ENCODE results near the gene PCBP3.
"Not testable (repeated sequence)": the region's sequence is repeated elsewhere in the genome, so short reads cannot be mapped to it uniquely, and the experiment has no call there.

The PCBP3 gene

GRCh38 chr21:45613881-45614280 is 29.6 kb upstream of the PCBP3 start:
- DNase-seq = no peak

DNA sequence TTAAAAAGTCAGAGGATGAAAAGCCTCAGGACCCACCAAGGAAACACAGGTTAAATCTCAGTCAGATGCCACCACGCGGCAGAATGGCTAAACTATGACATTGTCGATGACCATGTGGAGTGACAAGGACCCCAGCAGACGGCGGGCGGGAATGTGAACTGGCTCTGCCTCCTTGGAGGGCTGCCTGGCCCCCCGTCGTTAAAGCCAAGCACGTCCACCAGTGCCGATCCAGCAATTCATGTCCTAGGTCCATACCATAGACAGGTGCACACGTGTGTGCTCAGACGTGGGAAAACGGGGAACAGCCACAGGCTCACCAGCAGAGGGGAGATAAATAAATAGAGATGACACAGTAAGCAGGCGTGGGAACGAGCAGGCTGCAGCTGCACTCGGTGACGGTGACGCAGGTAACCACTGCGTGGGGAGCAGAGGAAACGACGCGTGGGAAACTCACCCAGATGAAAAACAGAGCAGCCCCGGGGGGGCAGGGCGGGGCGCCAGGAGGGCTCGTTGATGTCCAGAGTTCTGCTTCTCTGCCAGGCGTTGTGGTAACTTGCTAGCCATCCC is 28.3 kb upstream of the PCBP3 start:
- DNase-seq = no peak

DNA sequence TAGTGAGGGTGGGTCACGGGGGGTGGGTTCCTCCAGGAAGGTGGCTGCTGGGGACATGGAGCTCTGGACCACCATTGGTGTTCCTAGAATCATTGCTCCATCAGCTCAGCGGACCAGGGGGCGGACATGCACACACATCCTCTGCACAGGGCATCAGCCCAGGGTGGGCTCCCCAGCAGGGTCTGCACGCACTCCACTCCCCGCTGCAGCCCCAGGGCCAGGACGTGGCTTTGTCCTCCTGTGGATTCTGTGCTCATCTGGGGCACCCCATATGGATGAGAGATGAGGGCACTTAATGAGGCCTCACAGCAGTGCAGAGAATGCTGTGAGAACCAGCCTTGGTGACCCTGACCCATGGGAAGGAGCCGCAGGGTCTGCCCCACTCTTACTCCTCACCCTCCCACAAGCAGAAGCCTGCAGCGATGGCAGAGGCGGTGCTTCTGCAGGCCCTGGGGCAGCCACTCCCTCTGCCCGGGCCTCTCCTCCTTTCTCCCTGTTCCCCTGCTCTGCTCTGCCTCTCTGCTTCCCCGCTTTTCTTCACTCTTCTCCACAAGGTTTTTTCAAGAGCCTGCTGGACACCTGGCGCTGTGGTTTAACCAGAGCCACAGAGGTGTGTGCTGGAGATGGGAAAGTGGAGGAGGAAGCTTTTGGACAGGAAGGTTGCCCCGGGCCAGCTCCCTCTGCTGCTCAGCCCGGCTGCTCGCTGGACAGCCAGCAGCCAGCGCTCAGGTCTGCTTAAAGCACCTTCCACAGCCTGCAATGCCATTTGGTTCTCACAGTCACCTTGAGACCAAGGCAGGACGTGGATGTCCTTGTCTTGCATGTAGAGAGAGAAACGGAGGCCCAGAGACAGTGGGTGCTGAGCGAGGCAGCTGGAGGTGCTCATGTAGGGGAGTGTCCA is 26.3 kb upstream of the PCBP3 start:
- no peak for DNase-seq

GRCh38 chr21:45618287-45618686 is 25.2 kb upstream of the PCBP3 start:
- DNase-seq = no peak

DNA sequence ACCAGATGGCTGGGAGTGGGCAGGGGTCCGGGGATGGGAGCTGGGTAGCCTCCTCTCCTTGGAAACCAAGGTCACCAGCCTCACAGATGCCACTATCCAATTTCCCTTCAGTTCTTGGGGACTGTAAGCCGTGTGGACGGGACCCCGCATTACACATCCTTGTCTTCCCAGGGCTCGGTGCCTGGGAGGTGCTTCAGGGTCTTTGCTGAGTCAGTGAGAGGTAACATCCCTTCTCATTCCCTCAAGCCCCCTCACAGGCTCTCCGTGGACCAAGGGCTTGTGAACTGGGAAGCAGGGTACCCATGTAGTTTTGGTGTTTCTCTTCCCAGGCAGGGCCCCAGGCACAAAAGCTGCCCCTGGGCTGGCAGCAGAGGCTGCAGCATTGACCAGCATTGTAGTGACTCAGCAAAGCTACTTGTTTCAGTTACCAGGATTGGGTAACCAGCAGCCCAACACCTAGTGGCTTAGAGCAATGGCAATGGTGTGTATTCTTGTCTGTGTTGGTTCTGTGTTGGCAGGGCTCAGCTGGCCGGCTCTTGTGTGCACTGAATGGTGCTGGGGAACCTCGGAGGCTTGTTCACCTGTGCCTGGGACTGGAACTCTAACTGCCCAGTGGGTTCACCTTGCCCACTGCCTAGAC is 24.6 kb upstream of the PCBP3 start:
- no peak for DNase-seq

DNA sequence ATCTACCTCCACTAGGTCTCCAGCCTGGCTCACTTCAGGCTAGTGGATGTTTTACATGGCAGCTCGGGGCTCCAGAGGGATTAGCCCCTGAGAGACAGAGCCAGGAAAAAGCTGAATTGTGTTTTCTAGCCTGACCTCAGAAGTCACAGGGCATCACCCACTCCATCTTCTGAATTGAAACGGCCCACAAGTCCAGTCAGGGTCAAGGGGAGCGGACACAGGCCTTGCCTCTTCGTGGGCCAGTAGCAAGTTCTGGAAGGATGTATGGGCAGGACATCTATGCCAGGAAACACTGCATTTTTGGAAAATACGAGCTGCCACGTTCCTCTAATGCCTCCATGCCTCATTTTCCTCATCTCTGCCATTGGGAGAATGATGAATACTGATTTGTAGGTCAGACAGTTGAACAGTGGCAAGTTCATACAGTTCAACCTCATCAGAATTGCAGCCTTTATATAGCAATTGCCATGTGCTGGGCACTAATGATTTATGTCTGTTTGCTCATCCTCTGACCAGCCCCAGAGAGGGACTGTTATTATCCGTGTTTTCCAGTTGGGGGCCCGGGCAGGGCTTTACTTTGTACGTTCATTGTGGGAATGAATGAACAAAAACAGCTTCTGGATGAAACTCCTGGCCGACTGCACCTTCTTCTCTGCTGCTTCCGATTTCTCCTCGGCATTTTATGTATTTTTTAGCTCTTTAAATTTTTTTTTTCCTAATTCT is 23.2 kb upstream of the PCBP3 start:
- no peak for DNase-seq

DNA sequence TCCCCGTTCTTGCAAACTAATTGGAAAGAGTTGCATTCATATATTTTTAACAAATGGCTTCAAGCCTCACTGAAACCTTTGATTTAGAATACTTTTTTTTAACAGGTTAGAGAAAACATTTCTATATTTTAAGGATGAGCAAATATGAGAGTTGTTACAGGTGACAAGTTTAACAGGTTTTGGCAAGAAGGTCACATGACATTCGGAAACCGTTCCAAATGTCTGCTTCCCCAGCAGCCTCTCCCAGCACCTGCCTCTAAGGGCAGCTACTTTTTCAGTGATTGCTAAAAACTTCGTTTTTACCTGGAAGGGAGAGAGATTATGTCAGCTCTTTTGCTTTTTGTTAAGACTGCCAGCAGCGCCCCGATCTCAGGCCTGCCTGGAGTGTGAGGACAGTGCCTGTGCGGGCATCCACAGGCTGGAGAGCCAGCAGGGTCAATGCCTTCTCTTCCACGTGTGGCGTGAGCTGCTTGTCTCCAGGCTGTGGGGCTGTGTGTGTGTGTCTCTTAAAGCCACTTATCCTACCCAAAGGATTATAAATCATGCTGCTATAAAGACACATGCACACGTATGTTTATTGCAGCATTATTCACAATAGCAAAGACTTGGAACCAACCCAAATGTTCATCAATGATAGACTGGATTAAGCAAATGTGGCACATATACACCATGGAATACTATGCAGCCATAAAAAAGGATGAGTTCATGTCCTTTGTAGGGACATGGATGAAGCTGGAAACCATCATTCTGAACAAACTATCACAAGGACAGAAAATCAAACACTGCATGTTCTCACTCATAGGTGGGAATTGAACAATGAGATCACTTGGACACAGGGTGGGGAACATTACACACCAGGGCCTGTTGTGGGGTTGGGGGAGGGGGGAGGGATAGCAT is 21.8 kb upstream of the PCBP3 start:
- not testable (repeated sequence) for DNase-seq

- no peak for DNase-seq
Measured at GRCh38 chr21:45622416-45623097, 21.0 kb upstream of the PCBP3 start.

DNA sequence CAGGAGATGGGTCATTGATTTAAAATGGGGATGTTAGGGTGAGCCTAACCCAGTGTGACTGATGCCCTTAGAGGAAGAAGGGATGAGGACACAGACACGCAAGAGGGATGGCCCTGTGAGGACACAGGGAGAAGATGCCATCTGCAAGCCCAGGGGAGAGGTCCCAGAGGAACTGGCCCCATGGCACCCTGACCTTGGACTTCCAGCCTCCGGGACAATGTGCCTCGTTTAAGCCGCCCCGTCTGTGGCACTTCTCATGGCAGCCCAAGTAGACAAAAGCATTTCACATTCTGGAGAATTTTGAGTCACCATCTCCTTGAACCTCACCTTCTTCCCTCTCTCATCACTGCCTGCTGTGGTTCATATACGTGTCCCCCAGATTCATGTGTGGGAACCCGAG is 20.1 kb upstream of the PCBP3 start:
- no peak for DNase-seq

DNA sequence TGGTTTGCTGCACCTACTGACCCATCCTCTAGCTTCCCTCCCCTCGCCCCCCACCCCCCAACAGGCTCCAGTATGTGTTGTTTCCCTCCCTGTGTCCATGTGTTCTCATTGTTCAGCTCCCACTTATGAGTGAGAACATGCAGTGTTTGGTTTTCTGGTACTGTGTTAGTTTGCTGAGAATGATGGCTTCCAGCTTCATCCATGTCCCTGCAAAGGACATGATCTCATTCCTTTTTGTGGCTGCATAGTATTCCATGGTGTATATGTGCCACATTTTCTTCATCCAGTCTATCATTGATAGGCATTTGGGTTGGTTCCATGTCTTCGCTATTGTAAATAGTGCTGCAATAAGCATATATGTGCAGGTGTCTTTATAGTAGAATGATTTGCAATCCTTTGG is 17.4 kb upstream of the PCBP3 start:
- not testable (repeated sequence) for DNase-seq

DNA sequence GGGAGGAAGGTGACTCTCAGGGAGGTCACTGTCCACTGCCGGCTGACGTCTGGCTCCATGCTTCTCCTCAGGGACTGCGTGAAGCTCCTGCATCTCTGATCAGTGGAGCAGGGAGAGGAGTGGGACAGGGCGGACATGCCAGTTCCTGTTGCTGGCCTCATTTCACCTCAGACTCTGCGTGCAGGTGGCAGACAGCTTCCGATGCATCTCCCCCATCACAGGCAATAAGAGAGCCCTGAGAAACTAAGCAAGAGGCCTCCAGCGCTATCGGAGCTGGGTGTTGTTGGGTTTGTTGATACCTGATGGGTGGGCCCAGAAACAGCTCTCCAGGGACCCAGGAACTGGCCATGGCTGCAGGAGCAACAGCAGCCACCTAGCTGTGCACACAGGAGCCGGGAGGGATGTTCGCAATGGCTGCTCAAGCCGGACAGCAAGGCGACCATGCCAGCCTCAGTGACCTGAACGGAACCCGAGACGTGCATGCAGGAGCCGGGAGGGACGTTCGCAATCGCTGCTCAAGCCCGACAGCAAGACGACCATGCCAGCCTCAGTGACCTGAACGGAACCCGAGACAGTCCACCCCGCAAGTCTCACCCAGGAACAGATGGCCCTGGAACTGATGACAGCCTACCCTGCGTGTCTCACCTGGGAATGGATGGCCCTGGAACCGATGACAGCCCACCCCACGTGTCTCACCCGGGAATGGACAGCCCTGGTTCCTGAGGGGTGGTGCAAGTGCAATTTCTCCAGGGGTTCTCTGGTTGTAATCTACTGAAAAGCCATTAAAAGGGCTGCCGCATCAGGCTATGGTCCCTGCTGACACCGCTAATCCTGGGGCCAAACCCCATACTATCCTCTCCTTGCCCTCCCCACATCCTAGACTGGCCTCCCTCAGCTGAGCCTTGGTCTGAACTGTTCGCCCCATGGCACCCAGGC is 14.2 kb upstream of the PCBP3 start:
- DNase-seq = no peak

- DNase-seq = no peak
Measured at GRCh38 chr21:45630066-45630694, 13.3 kb upstream of the PCBP3 start.

DNA sequence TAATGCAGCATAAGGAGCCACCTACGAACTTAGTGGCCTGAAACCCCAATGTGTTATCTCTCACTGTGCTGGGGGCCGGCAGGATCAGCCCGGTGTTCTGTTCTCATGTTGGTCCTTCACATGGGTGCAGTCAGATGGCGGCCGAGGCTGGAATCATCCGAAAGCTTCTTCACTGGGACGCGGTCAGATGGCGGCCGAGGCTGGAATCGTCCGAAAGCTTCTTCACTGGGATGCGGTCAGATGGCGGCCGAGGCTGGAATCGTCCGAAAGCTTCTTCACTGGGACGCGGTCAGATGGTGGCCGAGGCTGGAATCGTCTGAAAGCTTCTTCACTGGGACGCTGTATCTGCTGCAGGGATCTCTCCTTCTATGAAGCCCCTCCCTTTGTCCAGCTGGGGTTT is 12.6 kb upstream of the PCBP3 start:
- DNase-seq = no peak

GRCh38 chr21:45631540-45631939 is 12.0 kb upstream of the PCBP3 start:
- DNase-seq = no peak

- DNase-seq = no peak
Measured at GRCh38 chr21:45632160-45632559, 11.4 kb upstream of the PCBP3 start.

DNA sequence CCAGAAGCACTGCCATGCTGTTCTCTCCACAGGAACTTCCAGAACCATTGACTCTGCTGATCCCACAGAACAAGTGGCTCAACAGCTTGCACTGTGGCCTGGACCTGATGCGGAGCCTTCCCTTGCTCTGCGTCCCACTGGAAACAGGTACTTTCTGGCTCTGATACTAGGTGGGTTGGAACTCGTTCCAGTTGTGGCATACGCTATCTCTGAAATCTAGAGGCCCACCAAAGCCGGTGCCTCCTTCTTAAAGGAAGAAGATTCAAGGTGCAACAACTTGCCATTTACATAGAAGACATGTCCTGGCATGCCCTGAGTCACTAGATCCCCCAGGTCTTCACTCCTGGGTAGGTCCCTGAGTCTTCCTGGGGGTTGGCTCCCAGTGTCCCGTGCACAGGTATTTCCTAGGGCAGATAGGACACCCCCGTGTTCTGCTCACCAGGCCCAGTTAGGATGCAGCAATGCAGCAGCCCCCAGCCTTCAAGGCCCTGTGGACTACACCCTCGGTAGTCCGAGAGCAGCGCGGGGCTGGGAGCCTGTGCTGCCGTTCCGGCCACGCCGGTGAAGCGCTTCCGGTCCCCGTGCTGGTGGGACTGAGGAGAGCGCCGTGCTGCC is 10.8 kb upstream of the PCBP3 start:
- DNase-seq = no peak

DNA sequence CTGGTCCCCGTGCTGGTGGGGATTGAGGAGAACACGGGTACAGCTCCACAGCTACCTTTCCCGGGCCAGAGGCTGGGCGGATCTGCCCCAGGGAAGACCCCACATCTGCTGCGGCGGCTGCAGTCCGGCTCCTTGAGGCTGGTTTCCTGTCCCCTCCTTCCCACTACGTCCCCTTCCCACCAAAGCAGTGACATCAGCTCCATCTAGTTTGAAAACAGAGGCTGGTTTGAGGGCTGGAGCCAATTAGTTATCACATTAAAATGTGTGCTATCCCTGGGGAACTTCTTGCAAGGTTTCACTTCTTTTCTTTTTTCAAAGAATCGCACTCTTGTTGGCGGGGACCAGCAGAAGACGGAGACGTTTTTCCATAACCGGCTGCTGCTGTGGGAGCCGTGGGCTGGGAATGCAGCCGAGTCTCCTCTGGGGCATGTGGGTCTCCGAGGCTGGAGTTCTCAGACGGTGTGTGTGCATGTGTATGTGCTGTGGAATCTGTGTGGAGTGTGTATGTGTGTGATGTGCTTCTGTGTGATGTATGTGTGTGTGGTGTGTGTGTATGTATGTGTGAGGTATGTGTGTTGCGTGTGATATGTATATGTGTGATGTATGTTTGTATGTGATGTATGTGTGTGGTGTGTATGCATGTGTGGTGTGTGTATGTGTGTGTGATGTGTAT is 8.9 kb upstream of the PCBP3 start:
- DNase-seq = no peak

DNA sequence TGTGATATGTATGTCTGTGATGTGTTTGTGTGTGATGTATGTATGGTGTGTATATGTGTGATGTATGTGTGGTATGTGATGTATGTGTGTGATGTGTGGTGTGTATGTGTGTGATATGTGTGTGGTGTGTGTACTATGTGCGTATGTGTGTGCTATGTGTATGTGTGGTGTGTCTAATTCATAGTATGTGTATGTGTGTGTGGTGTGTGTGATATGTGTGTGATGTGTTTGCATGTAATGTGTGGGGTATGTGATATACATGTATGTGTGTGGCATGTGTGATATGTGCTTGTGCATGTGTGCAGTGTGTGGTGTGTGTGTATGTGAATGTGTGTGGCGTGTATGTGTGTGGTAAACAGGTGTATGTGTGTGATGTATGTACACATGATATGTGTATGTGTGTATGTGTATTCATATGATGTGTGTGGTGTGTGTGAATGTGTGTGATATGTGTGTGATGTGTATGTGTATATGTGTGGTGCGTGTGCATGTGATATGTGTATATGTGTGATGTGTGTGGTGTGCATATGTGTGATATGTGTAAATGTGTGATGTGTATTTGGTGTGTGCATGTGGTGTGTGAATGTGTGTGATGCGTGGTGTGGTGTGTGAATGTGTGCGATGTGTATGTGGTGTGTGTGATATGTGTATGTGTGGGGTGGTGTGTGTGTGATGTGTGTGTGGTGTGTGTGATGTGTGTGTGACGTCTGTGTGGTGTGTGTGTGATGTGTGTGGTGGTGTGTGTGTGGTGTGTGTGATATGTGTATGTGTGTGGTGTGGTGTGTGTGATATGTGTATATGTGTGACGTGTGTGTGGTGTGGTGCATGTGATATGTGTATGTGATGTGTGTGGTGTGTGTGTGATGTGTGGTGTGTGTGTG is 8.0 kb upstream of the PCBP3 start:
- no peak for DNase-seq
